Prostate gland (tissue), 2 donors: ENCODE measurements around the gene BAZ1B. TPM values are rescaled to one million over a fixed set of nuclear protein-coding genes. Genes with fewer than 3 reads are reported as not detected.
"Not testable (repeated sequence)": the region's sequence is repeated elsewhere in the genome, so short reads cannot be mapped to it uniquely, and the experiment has no call there.

ENCODE experiments used
- DNase-seq: peaks from one replicate; pipeline ENCODE4 v3.0.0-alpha.2; 2019; ENCODE audit warnings: low spot score
- H3K27ac ChIP-seq, 2 donors: fragments of 200-600 bp; sonication (generic); 2 replicates each; pipeline ENCODE4 v1.5.1; 2017 to 2019
- H3K27me3 ChIP-seq: fragments of 200-600 bp; sonication (generic); replicated peaks from 2 replicates; pipeline ENCODE4 v1.5.1; 2019; ENCODE audit not compliant: insufficient read depth
- H3K36me3 ChIP-seq, 2 donors: fragments of 200-600 bp; sonication (generic); 1 replicate in 1 of 2; 2 replicates in 1 of 2; pipeline versions ENCODE4 v1.5.1 to v1.8.1; 2017 to 2019
- H3K4me1 ChIP-seq: fragments of 200-600 bp; sonication (generic); replicated peaks from 2 replicates; pipeline ENCODE4 v1.5.1; 2019
- H3K4me3 ChIP-seq, 2 donors: fragments of 200-600 bp; sonication (generic); 2 replicates each; pipeline ENCODE4 v1.5.1; 2017 to 2019
- H3K9me3 ChIP-seq: fragments of 200-600 bp; sonication (generic); 2 replicates; pipeline ENCODE4 v1.5.1; 2017
- CTCF ChIP-seq, 4 experiments: fragments of 200-600 bp in 2 of 4; fragments of 450-650 bp in 2 of 4; sonication (generic) in 2 of 4; IDR thresholded peaks; 1 replicate in 3 of 4; 2 replicates in 1 of 4; pipeline ENCODE4 v1.5.1; 2016 to 2019; ENCODE audit warnings: antibody characterized with exemption in 4 of 4, mild to moderate bottlenecking in 2 of 4, moderate library complexity in 2 of 4
- POLR2A ChIP-seq: fragments of 450-650 bp; IDR thresholded peaks from one replicate; pipeline ENCODE4 v1.6.1; 2016; ENCODE audit warnings: antibody characterized with exemption, mild to moderate bottlenecking
- POLR2AphosphoS5 ChIP-seq: sonication (generic); formaldehyde crosslinking; IDR thresholded peaks from one replicate; pipeline ENCODE4 v1.6.1; 2017; ENCODE audit warnings: antibody characterized with exemption
- WGBS: methylation state at CpG from one replicate; pipeline ENCODE4 v1.1.5; 2018; 5-methylcytosine and 5-hydroxymethylcytosine counted together
- intact Hi-C: fragments of 100-400 bp; cut with DNase I; formaldehyde crosslinking; loops from one replicate; pipeline ENCODE4 v1.14.2; 2022
- total RNA-seq, 2 donors: library from RNA; depleted of rRNA; stranded (reverse); fragments of >200 nt; gene quantifications; one replicate each; pipeline ENCODE4 v1.1.0, GENCODE V29; 2016

BAZ1B gene
- total RNA-seq, 2 donors from 2014 or later = 43.4 to 56.4 TPM

DNA sequence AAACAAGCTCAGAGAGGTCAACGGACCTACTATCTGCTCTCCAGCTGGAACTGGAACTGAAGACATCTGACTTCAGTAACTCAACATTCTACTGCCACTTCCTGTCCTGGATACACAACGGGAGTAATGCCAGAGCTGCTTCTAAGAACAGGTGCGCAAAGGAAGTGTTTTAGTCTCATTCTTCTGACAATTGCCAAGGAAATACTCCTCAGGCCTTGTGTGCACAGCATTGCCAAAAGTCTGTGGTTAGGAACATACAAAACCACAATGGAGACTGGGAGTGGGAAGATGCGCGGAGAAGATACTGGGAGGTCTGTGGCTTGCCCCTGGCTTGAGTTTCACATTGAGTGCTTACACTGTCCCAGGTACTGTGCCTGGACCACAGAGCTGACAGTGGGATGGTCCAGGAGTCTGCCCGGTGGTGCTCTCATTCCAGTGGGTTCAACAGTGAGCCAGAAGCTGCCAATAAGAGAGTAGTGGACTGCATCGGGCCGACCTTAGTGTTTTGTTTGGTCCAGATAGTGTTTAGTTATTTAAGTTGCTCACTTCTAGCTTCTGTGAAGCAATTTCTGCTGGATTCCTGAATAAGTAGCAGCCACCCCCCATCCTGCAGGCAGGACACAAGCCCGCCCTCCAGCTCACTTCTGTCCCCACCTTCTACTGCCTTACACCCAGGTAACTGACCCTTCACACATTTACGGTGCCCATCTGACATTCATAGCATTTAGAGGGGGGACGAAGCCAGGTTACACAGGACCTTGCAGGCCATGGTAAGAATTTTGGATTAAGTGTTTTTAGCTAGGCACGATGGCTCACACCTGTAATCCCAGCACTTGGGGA lies 46.0 kb upstream of the BAZ1B start:
- H3K27me3 ChIP-seq = no peaks in the 10 kb centered on the region
- DNase-seq = no peak
- H3K27ac ChIP-seq = no peak overlapping the region
- intact Hi-C loops = no loop called here
- WGBS = 59% methylated on average over 12 of the region's 12 CpGs
- H3K9me3 ChIP-seq = no peaks in the 10 kb centered on the region
- H3K4me3 ChIP-seq = no peak overlapping the region
- H3K4me1 ChIP-seq = no peaks in the 10 kb centered on the region
- H3K36me3 ChIP-seq = peaks cover 7 to 20% of the 10 kb centered on the region in 2 donors
- no peak for TF ChIP-seq CTCF (IDR thresholded peaks at IDR 0.05)
- no peak for TF ChIP-seq POLR2A
- no peak for TF ChIP-seq POLR2AphosphoS5

- Histone ChIP-seq H3K27me3 (no peaks in the 10 kb centered on the region), H3K4me1 (no peaks in the 10 kb centered on the region), H3K4me3 (no peak overlapping the region), H3K9me3 (no peaks in the 10 kb centered on the region), H3K36me3 (peaks cover 3 to 11% of the 10 kb centered on the region in 2 donors), H3K27ac (no peak overlapping the region)
- 86% methylated on average over 4 of the region's 4 CpGs for WGBS
- TF ChIP-seq POLR2AphosphoS5 (no peak), POLR2A (no peak), CTCF (IDR thresholded peaks at IDR 0.05) (no peak)
- no peak for DNase-seq
- intact Hi-C loops = no loop called here
Measured at GRCh38 chr7:73567140-73567539, 45.0 kb upstream of the BAZ1B start.

- H3K9me3 ChIP-seq, DNase-seq, H3K27ac ChIP-seq, H3K4me1 ChIP-seq, H3K27me3 ChIP-seq, H3K36me3 ChIP-seq, H3K4me3 ChIP-seq, intact Hi-C loops: not testable (repeated sequence)
Measured at GRCh38 chr7:73566431-73566830, 44.3 kb upstream of the BAZ1B start.

- no peaks in the 10 kb centered on the region for H3K4me1 ChIP-seq
- H3K27ac ChIP-seq = no peak overlapping the region
- intact Hi-C loops = no loop called here
- 62% methylated on average over 7 of the region's 7 CpGs for WGBS
- TF ChIP-seq POLR2A = no peak
- no peak for TF ChIP-seq CTCF (IDR thresholded peaks at IDR 0.05)
- no peak for TF ChIP-seq POLR2AphosphoS5
- DNase-seq = no peak
- H3K9me3 ChIP-seq = no peaks in the 10 kb centered on the region
- H3K4me3 ChIP-seq = no peak overlapping the region
- peaks cover 3 to 5% of the 10 kb centered on the region in 2 donors for H3K36me3 ChIP-seq
- no peaks in the 10 kb centered on the region for H3K27me3 ChIP-seq
Measured at GRCh38 chr7:73565675-73566340, 43.7 kb upstream of the BAZ1B start.

DNA sequence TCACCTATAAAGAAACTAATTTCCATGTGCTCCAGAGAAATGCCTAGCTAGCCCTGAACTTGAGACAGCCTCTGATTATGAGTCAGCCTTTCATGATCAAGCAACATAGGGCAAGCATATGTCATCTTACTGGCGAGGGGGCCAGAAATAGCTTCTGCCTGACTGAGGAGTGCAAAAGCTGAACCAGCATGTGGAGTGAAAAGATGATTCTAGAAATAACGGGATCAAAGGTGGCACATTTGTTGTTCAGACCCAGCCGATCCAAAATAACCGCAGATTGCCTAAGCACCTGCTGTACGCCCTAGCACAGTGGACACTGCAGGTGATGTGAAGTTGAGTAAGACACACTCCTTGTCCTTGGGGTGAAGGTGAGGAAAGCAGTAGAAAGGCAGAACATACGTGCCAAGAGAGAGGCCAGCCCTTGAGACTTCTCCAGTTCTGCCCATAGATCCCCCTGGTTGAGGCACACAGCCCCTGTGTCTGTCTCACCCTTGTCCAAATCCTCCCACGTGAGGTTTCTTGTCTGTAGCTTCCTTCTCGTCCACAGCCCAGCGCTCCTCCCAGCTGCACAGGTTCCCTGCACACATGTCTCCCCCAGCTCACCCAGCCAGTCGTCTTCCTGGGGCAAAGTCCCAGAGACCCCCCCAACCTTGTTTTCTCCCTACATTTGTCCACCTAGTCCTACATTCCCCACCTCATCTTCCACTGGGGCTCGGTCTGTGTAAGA lies 38.2 kb upstream of the BAZ1B start:
- Histone ChIP-seq H3K27me3 (no peaks in the 10 kb centered on the region), H3K4me1 (no peaks in the 10 kb centered on the region), H3K4me3 (no peak overlapping the region), H3K36me3 (no peaks in the 10 kb centered on the region), H3K27ac (no peak overlapping the region), H3K9me3 (no peaks in the 10 kb centered on the region)
- 57% methylated on average over 11 of the region's 11 CpGs for WGBS
- no peak for DNase-seq
- intact Hi-C loops = no loop called here
- no peak for TF ChIP-seq POLR2AphosphoS5
